Medulla oblongata (tissue), 1 donor: Measurements from ENCODE around the gene NAV3.

ENCODE experiments used
- DNase-seq: peaks from one replicate; pipeline ENCODE4 v3.0.0-alpha.2; 2015; ENCODE audit errors: extremely low spot score

The NAV3 gene

DNA sequence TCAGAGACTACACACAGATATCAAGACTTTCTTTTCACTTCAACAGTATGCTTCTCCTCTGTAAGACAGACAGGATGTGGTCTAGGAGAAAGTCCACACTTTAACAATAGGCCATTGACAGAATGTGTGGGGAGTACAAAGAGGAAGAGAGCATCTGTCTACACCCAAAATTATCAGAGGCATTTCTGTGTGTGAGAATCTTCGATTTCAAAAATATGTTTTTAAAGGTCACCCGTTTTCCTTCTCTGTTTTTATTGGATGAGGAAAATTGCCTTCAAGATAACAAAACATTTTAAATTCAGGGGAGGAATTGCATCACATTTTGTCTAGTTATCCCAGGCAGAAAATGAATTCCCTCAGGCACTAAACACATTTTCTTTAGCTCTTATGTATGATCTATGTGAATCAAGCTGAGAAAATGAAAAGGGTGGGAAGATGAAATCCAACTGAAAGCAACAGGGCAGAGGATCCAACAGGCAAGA, 16.4 kb downstream of the NAV3 start:
- DNase-seq = peak; percentile 37

DNA sequence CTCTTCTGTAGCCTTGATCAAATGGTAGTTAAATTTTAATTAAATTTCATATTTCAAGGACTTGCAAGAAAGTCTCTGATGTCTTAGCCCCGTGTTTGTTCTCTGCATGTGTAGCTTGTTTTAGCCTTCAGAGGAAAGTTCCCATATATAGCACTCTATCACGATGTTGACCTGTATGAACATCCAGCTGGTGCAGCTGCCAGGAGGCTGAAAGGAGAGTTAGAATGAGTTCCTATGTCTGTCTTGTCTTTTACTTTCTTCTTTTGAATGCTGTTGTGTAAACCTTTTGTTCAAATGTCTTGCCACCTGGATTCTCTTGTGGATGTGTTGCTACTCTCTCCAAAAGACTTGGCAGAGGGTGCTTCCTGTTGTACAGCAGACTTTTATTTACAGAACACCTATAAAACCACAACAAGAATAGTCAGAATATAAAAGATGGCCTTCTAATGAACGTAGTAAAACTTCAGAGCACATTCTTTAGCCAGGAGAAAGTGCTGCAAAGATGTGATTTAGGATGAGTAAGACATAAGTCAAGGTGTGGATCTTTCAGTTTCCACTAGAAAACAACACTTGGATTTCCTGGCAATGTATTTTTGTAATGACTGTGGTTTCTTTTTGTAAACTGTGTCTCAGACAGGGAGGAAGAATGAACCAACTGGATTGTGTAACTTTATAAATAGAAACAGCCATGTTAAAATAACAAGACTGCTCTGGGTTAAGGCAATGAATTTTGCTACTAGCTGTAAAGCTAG, 17.2 kb downstream of the NAV3 start:
- DNase-seq = peak; percentile 31

DNA sequence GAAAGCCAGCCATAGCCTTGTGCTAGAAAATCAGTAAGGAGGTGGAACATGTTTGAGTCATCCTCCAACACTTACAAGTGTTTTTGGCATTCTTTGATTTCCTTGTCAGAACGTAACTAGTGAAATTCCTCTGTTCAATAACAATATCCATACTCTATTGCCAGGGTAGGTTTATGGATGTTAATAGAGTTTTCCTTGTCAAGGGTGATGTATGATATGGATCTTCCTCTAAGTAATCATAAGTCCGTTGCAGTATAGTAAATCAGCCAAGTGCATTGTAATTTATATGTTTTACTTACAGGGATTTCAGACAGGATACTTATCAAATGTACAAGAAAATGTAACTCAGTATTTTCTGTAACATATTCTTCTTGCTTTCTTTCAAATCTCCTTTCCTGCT, 19.4 kb downstream of the NAV3 start:
- DNase-seq = no peak

DNA sequence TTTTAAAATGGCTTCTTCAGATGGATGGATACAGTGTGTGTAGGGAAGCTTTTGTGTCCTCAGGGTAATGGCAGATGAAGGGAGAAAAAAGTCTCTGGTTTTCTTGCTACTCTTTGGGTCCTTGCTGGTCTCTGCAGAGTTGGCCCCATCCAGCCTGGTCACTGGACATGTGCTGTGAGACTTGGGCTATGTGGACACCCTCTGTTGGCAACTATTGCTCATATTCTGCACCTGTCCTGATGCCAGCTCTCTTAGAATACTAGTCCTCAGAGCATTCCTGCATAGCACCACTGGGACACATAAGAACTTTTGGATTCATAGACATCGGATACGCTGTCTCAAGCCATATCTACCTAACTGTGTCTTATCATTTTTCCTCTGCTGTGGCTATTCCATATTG, 20.0 kb downstream of the NAV3 start:
- DNase-seq = no peak

DNA sequence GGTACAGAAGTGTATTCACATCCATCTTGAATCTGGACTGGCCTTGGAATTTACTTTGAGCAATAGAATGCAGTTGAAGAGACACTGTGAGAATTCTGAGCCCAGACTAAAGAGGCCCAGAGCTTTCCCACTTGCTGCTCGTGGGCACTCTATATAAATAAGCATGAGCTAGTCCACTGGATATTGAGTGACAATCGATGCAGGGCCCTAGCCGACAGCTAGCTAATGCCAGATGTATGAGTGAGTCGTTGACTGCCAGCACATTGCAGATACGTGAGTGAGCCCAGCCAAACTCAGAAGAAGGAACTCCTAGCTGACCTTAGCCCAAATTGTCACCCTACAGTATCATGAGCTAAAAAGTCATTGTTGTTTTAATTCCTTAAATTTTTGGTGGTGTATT, 24.9 kb downstream of the NAV3 start:
- DNase-seq = no peak

DNA sequence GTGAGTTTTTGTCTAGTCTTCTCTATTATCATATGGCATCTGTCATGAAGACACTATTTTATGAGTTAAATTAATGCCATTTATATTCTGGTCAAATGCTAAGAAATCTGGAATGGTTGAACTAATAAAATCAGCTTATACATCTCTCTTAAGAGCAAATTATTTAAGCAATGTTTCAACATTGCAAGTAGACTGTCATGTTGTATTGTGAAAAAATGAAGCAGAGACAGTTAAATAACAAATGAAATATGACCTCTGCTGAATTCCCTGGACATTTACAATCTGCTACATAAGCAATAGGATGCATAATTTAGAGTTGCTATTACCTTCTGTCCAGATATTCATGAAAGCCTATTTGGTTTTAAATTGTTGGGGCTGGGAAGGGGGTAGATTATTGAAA, 30.6 kb downstream of the NAV3 start:
- DNase-seq = no peak

DNA sequence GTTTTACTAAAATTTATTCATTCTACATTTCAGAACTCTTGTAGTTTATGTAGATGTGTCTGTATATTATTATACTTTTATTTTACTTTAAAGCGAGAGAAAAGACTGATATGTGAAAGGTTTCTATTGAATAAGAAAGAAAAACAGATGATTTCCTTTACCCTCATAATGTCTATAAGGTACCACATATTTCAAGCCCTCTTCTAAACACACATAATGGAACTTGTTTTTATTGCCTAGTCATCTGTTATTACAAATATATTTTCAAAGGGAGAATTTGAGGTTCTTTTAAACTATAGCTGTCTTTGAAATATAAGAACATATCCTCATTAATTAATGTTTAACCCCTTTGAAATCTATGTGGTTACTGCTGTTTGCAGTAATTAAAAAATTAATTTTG, 34.5 kb downstream of the NAV3 start:
- no peak for DNase-seq

DNA sequence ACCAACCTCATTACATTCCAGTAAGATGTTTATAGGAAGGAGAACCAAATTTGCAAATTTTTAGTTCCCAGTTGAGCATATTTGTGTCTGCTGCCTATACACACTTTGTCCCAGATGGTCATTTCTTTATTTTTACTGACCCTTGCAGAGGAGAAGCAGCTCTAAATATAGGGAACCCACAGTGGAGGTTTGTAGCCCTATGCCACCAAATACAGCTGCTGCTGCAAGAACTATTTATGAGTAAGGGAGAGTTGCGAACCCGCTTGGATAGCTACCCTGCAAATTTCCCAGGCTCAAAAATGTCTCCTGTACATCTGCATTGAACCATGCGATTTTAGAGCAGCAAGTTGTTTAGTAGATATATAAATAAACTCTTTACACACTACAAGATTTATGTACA, 48.2 kb downstream of the NAV3 start:
- no peak for DNase-seq

DNA sequence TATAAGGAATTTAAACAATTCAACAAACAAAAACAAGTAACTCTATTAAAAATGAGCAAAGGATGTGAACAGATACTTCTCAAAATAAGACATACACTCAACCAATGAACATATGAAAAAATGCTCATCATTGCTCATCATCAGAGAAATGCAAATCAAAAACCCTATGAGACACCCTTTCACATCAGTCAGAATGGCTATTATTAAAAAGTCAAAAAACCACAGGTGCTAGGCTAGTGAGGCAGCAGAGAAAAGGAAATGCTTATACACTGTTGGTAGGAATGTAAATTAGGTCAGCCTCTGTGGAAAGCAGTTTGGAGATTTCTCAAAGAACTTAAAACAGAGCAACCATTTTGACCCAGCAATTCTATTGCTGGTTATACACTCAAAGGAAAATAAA, 52.0 kb downstream of the NAV3 start:
- no peak for DNase-seq

DNA sequence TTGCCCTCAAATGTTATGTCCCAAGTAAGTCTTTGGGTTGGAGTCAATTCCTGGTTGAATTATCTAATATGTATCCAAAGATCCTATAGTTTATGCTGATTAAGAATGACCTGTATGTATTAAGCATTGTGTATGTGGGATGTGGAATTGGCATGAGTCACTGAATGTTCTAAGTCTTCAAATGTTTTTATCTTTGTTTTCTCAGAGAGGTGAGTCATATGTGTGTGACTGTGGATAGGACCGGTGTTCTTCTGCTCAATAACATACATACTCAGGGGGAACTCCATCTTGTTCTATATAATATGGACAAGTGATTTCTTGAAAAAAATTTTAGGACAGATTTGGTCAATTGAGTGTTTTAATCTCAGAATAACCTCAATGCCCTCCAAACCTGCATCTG, 57.9 kb downstream of the NAV3 start:
- DNase-seq = no peak

DNA sequence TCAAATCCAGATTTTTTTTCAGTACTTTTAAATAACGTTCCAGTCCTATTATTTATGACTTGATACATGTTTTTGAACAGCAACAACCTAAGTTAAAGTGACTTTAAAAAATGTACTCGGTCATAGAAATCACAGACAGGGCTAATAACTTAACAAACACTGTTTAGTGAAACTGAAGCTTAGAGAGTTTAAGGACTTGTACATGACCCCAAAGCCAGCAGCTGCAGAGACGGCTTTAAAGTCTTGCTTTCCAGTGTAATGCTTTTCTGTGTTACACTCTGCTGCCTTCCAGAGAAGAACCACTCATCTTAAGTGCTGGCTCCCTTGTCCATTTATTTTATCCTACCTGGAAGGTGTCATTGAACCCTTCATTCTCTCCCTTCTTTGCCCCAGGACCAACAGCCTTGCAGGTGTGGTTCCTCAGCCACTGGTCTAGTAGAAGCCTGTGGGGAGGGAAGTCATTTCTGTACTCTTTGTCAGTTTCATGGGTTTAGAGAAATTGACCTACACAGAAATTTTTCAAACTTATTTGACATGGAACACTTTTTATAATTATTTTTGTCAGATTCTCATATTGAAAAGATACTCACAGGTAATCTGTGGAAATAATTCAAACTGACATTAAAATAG, 60.9 kb downstream of the NAV3 start:
- no peak for DNase-seq

DNA sequence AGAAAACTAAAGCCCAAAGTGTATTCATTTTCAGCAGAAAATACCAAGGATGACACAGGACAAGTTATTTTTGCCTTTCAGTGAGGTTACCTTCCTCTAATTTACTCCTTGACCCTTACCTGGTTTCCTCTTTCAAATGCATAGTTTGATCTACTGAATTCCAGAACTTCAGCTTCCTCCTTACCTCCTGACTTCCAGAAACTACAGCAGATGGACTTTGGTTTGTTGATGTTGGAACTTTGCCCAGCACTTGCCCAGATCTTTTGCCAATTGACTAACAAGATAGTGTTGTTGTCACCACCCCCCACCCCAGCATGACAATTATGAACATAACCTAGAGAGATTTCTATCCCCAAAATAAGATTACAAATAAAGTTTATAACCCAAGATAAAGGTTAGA, 63.2 kb downstream of the NAV3 start:
- DNase-seq = no peak

DNA sequence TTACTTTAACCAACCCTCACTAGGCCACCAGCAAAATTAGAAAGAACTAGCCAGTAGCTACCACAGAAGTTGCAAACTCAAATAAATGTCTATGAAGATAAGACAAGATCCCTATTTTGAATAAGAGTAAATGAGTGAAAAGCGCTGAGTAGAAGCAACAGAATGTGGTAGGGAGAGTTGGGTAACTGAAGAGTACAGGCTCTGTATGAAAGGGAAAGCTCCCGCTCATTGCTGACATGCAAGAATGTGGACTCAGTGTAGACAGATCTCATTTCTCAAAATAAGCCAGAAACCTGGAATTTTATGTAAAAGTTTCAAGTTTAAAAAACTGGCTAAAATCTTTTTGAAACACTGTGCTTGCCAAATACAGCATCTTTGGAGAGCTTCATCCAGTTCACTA, 63.9 kb downstream of the NAV3 start:
- DNase-seq = no peak

DNA sequence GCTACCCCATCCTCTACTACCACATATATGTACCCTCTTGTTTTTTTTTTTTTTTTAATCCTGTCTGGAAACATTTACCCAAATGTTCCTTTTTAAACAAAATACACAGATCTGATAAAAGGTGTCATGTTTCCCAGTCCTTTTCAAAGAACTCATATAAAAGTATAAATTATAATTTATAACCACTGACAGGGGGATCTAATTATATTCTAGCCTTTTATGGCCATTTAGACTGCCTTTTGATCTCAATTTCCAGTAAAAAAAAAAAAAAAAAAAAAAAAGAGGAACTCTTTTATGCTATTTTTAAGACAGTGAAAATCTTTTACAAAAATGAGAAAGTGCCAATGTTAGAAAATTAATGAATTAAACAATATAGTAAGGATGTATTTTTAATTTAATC, 65.0 kb downstream of the NAV3 start:
- no peak for DNase-seq

DNA sequence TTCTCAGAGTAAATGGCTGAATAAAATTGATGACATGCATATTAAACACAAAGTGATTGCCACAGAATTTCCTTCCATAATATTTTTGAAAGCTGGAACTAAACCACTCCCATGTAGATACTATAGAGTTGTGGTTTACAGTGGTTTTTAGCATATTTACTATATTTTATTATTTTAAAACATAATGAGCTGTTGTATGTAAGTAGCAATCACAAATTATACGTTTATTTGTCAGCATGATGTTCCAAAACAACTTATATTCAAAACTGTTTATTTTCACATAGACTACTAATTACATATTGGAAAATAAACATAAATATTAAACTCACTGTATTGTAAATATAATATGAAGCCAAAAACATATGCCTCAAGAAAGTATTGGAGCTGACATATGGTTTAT, 77.2 kb downstream of the NAV3 start:
- no peak for DNase-seq

DNA sequence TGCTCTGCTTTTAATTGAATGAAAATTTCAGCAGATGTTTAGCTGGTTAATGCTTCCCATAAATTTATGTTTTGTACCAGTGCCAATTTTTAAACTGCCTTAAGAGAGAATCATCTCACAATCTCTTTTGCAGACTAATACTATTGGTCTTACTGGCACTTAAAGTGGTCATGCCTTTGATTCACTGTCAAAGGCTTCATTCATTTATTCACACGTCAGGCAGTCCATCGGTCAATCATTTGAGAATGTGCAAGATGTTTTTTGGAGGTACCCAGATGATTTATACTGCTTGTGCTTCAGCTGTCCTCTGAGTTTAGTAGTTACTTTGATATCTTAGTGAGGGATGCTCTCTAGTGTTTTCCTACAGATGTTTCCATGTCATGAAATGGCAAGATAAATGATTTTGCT, 83.4 kb downstream of the NAV3 start:
- no peak for DNase-seq

DNA sequence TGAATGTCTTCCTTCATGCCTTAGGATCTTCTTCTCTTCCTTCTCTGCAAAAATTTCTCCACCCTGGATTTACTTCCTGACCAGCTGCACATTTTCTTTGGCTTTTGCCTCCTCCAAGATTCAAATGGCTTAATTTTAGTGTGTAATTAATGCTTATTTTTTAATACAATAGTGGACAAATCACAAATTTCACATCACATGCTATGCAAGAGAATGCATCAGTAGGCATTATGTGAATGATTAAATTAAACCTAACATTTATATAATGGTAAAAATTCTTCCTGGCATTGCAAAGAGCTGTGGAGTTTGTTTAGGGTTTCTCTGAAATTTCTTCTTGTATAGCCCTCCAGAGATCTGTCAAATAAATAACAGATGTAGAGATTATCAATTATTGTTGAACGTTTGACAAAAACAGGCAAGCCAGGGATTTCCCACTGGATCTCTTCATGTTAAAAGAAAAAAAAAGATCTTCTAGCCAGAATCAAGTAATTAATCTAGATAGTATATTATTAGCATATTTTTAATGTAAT, 84.4 kb downstream of the NAV3 start:
- DNase-seq = no peak

DNA sequence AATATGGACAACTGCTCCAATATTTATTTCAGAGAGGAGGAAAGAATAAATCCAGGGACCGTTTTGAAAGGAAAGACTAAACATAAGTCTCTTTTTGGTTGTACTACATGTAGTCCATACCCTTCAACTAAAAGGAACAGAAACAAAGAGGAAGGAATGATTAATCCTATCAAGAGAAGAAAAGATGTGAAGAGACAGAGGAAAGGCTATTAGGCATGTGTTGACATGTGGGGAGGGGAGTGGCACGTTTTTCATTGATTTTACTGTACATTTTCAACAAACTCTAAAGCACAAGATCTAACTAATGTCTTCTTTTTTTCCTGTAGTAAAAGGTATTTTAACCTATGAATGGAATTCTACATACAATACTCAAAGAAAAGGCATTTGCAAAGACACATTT, 85.6 kb downstream of the NAV3 start:
- DNase-seq = no peak

DNA sequence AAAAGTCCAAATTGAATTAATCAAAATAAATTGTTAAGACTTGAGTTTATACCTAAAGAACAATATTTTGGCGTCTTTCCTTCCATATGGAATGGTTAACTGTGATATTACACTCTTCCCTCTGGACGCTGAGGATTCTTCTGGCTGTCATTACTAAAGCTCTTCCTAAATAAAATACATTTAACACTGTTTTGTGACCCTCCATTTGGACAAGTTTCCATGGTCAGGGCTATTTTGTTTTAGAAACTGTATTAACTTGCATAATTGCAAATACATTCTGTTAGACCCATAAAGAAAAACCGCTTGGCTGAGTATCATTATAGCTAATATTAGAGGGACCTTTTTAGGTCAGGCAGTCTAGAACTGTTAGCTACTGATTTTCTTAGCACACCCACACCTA, 87.4 kb downstream of the NAV3 start:
- no peak for DNase-seq

DNA sequence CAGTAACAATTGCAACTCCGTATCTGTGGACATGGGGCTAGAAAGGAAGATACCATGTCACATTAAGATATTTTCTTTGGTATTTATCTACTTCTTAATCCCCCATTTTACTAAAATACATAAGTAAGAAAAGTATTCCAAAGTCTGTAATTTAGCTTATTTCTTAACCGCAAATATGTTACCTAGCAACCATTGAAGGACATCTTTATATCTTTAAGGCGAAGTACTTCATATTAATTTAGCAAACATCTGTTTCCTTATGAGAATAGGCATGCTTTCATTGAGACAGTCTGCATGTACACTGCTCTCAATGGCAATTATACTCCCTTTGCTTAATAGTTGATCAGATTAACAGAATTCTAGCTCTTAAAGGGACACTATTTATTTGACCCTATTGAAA, 88.8 kb downstream of the NAV3 start:
- DNase-seq = no peak

DNA sequence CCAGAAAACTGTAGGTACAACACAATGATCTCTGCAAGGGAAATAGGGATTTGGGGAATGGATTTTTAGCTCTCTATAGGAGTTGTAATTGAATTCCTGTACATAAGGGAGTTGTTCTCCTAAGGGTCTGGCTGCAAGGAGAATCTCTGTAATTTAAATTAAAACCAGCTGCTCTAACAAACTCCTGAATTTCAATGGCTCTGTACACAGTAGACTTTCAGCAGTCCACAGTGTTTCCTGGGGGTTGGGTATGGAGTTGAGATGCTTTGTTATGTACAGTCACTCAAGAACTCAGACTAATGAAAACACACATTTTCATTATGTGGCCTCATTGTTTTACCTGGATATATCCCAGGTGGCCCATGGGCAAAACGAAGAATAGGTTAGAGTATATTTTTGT, 93.2 kb downstream of the NAV3 start:
- no peak for DNase-seq

DNA sequence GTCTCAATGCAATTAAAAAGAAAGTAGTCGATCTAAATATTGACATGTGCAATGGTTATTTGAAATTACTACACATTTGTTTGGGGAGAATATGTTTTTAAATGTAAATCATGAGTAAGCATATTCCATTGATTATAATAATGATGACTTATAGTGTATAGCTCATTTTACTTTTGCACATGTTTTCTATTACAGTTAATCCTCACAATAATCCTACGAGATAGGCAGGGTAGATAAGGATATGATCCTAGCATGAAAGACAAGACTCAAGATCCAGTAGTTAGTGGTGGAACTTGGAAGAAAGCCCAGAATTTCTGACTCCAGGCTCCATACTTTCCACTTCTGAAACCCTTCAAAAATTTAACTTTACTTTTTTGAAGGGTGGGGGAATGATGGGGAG, 94.0 kb downstream of the NAV3 start:
- no peak for DNase-seq

DNA sequence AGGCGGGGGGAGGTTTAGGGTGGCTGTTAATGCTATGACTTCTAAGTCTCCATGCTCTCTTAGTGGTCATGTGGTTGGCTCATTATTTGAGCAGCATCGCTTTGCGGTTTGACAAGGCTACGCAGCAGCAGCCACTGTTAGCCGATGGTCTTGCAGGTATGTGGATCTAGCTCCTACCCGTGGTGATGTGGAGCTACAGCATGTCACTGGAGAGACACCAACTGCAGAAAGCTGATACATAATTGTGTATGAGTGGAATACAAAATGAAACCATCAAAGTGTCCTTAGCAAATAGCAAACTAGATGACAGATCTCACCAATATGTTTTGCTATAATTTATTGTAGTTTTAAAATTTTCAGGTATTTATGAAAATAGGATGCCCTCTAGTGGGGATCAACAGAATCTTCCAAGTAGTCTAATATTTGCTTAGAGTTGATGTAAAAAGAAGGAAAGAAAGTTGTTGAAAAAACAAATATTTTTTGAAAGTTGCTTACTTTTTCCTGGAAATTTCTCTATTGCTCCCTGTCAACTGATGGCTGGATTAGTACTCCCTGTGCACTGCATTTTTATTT, 94.9 kb downstream of the NAV3 start:
- DNase-seq = peak; percentile 85
